ENCODE results near the gene ACSL1. TPM values are rescaled to one million over a fixed set of nuclear protein-coding genes. Genes with fewer than 3 reads are reported as not detected.

Gene ACSL1
- total and polyA plus RNA-seq, 2 of the 8 experiments (the other 6 are each of a cell fraction or from before 2014, with no cell fraction given): 2.3 to 8.7 TPM

DNA sequence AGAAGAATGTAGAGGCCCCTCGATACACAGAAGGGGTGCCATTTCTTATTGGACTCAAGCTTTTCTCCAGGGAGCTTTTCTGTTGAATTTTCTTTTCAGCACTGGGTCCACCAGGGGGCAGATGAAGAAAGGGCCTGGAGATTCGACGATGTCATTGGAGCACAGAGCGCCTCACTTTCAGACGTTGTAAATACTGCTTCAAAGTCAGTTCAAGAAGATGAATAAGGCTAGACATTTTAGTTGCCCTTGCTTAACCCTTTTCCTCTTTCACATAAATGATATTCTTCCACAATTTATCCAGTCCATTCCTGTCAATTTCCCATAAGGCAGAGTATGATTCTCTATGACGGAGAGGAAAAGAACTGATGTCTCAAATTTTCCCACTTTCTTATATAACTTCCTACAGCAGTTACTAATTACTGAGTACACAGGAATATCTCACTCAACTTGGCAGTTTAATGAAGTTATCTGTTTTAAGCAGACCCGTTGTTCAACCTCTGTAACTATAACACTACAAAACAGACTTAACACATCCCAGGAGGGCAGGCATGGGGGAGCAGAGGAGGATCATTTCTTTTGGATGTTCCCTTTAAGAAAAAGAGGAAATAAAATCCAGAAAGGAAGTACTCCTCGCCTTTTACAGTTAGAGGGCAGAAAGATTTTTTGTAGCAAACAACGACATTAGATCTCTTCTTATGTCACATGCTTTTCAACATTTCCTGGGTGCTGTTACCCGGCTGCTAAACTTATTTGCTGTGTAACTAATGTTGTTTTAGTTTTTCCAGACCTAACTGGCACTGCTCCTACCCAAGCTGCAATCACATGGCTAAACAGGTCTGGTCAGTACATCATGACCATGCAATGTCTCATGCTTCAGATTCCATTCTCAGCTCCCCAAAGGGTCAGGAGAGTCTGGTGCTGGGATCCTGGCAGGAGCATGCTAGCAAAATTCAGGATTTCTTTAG lies 79.7 kb downstream of the ACSL1 start (continued):
- TF ChIP-seq TCF12 (IDR thresholded peaks at IDR 0.05; ENCODE audit: low read depth, low read length) (no peak), SP1 (IDR thresholded peaks at IDR 0.05; ENCODE audit: low read depth, low read length) (no peak), CHD1 (IDR thresholded peaks at IDR 0.05; ENCODE audit: low read depth, low read length) (no peak), BACH1 (IDR thresholded peaks at IDR 0.05; ENCODE audit: low read length) (no peak), RNF2 (IDR thresholded peaks at IDR 0.05; ENCODE audit: borderline replicate concordance, low read depth, low read length, missing control alignments, poor library complexity, severe bottlenecking) (no peak), MAFK (IDR thresholded peaks at IDR 0.05; ENCODE audit: low read depth, low read length) (no peak), HDAC6 (IDR thresholded peaks at IDR 0.05; ENCODE audit: low read depth, low read length) (no peak), SIRT6 (IDR thresholded peaks at IDR 0.05; ENCODE audit: low read length) (no peak), TBP (IDR thresholded peaks at IDR 0.05; ENCODE audit: low read depth, low read length) (no peak), SRF (IDR thresholded peaks at IDR 0.05; ENCODE audit: low read depth, low read length) (no peak), RAD21 (IDR thresholded peaks at IDR 0.05 in 1 of 2, conservative IDR thresholded peaks at IDR 0.05 in 1 of 2; ENCODE audit: low read depth in 2 of 2, low read length in 2 of 2) (peak; percentile 84 to 87), RBBP5 (IDR thresholded peaks at IDR 0.05; ENCODE audit: borderline replicate concordance, low read depth, low read length) (no peak), SAP30 (IDR thresholded peaks at IDR 0.05; ENCODE audit: insufficient read depth, insufficient replicate concordance, low read length) (no peak), NRF1 (IDR thresholded peaks at IDR 0.05; ENCODE audit: low read depth, low read length) (no peak), KDM1A (IDR thresholded peaks at IDR 0.05; ENCODE audit: borderline replicate concordance, low read length) (no peak), SP2 (IDR thresholded peaks at IDR 0.05; ENCODE audit: low read length) (no peak), KDM5A (IDR thresholded peaks at IDR 0.05; ENCODE audit: low read length) (no peak)
- TF ChIP-seq, protein P1, sequence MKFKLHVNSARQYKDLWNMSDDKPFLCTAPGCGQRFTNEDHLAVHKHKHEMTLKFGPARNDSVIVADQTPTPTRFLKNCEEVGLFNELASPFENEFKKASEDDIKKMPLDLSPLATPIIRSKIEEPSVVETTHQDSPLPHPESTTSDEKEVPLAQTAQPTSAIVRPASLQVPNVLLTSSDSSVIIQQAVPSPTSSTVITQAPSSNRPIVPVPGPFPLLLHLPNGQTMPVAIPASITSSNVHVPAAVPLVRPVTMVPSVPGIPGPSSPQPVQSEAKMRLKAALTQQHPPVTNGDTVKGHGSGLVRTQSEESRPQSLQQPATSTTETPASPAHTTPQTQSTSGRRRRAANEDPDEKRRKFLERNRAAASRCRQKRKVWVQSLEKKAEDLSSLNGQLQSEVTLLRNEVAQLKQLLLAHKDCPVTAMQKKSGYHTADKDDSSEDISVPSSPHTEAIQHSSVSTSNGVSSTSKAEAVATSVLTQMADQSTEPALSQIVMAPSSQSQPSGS (IDR thresholded peaks at IDR 0.05; ENCODE audit: low read length): peak; percentile 86; the same call in 1 of the 2 replicates
- TF ChIP-seq, protein P2, sequence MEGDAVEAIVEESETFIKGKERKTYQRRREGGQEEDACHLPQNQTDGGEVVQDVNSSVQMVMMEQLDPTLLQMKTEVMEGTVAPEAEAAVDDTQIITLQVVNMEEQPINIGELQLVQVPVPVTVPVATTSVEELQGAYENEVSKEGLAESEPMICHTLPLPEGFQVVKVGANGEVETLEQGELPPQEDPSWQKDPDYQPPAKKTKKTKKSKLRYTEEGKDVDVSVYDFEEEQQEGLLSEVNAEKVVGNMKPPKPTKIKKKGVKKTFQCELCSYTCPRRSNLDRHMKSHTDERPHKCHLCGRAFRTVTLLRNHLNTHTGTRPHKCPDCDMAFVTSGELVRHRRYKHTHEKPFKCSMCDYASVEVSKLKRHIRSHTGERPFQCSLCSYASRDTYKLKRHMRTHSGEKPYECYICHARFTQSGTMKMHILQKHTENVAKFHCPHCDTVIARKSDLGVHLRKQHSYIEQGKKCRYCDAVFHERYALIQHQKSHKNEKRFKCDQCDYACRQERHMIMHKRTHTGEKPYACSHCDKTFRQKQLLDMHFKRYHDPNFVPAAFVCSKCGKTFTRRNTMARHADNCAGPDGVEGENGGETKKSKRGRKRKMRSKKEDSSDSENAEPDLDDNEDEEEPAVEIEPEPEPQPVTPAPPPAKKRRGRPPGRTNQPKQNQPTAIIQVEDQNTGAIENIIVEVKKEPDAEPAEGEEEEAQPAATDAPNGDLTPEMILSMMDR (IDR thresholded peaks at IDR 0.05; ENCODE audit: control extremely low read depth in 1 of 3, insufficient read depth in 1 of 3, low read depth in 1 of 3, low read length in 3 of 3): peak; percentile 60 to 73 (median 65)

All from H1 (cell line).